Upper lobe of right lung (tissue), 1 donor: ENCODE data around the gene SLC30A5. TPM values are rescaled to one million over a fixed set of nuclear protein-coding genes. Genes with fewer than 3 reads are reported as not detected.
A peak's percentile ranks its signal among the peaks of the same experiment; 100 is the strongest.
"Not testable (repeated sequence)": the region's sequence is repeated elsewhere in the genome, so short reads cannot be mapped to it uniquely, and the experiment has no call there.

Source experiments
- ATAC-seq: fragments of 200-7000 bp; cut with Tn5 transposase; one replicate; pipeline ENCODE4 v1.9.1; 2020; ENCODE audit warnings: mild to moderate bottlenecking, moderate library complexity
- DNase-seq: peaks from one replicate; pipeline ENCODE4 v3.0.0-alpha.2; 2020
- H3K27ac ChIP-seq: fragments of 200-600 bp; one replicate; pipeline ENCODE4 v1.8.0; 2022
- H3K27me3 ChIP-seq: fragments of 200-600 bp; one replicate; pipeline ENCODE4 v1.8.0; 2022; ENCODE audit warnings: mild to moderate bottlenecking
- H3K36me3 ChIP-seq: fragments of 200-600 bp; one replicate; pipeline ENCODE4 v1.8.0; 2022
- H3K4me1 ChIP-seq: fragments of 200-600 bp; one replicate; pipeline ENCODE4 v1.8.0; 2022
- H3K4me3 ChIP-seq: fragments of 200-600 bp; one replicate; pipeline ENCODE4 v1.8.0; 2022; ENCODE audit warnings: mild to moderate bottlenecking
- H3K9me3 ChIP-seq: fragments of 200-600 bp; one replicate; pipeline ENCODE4 v1.8.0; 2022
- CTCF ChIP-seq: fragments of 200-600 bp; IDR thresholded peaks from one replicate; pipeline ENCODE4 v1.8.0; 2022; ENCODE audit warnings: antibody characterized with exemption
- intact Hi-C: fragments of 100-400 bp; cut with DNase I; formaldehyde crosslinking; loops from one replicate; pipeline ENCODE4 v1.11.0; 2022
- total RNA-seq: library from RNA; stranded (reverse); fragmentation: NEBNext Ultra II Directional; extraction: Animal tissue kit (Norgen Biotek cat#: 25700); gene quantifications from one replicate; pipeline ENCODE4 v1.2.1, GENCODE V29; 2021
- donor health status: DM: no; HTN: yes; CAD: no; lungs with severe emphysema.

SLC30A5 gene
- total RNA-seq, 1 donor from 2014 or later, result 58.1 TPM

GRCh38 chr5:69105996-69106906, 12.4 kb downstream of the SLC30A5 start:
- H3K27me3 ChIP-seq, result no peaks in the 10 kb centered on the region
- ATAC-seq, result peak; percentile 75
- no peaks in the 10 kb centered on the region for H3K4me1 ChIP-seq
- DNase-seq, result no peak
- no peak for TF ChIP-seq CTCF
- peaks cover 80% of the 10 kb centered on the region for H3K36me3 ChIP-seq
- H3K27ac ChIP-seq, result no peak overlapping the region
- no peak overlapping the region for H3K4me3 ChIP-seq
- intact Hi-C loops, result no loop called here
- no peaks in the 10 kb centered on the region for H3K9me3 ChIP-seq

- intact Hi-C loops, result not testable (repeated sequence)
- H3K36me3 ChIP-seq, result peaks cover 90% of the 10 kb centered on the region
These were observed 14.6 kb downstream of the SLC30A5 start for GRCh38 chr5:69108367-69108766.

GRCh38 chr5:69113851-69114250, 20.0 kb downstream of the SLC30A5 start:
- Histone ChIP-seq H3K27ac (no peak overlapping the region), H3K36me3 (peaks cover 95% of the 10 kb centered on the region), H3K4me3 (no peak overlapping the region), H3K27me3 (no peaks in the 10 kb centered on the region), H3K9me3 (no peaks in the 10 kb centered on the region), H3K4me1 (no peaks in the 10 kb centered on the region)
- DNase-seq (no peak), ATAC-seq (no peak)
- intact Hi-C loops, result no loop called here
- TF ChIP-seq CTCF, result no peak

More at GRCh38 chr5:69108367-69108766, 14.6 kb downstream of the SLC30A5 start:
- not testable (repeated sequence) for ATAC-seq, H3K27ac ChIP-seq, H3K4me1 ChIP-seq, H3K4me3 ChIP-seq, H3K9me3 ChIP-seq, DNase-seq, H3K27me3 ChIP-seq

- no peak for TF ChIP-seq CTCF
- Histone ChIP-seq H3K4me3 (no peak overlapping the region), H3K27me3 (no peaks in the 10 kb centered on the region), H3K27ac (no peak overlapping the region), H3K4me1 (no peaks in the 10 kb centered on the region), H3K36me3 (peaks cover 96% of the 10 kb centered on the region), H3K9me3 (no peaks in the 10 kb centered on the region)
- DNase-seq, result no peak
- ATAC-seq, result no peak
- intact Hi-C loops, result no loop called here
These were observed 21.7 kb downstream of the SLC30A5 start for GRCh38 chr5:69115526-69115925.

GRCh38 chr5:69129413-69129812, 35.6 kb downstream of the SLC30A5 start:
- no peak for DNase-seq
- TF ChIP-seq CTCF, result no peak
- H3K36me3 ChIP-seq, result peaks cover 59% of the 10 kb centered on the region
- no peak overlapping the region for H3K4me3 ChIP-seq
- no peaks in the 10 kb centered on the region for H3K9me3 ChIP-seq
- ATAC-seq, result no peak
- intact Hi-C loops, result no loop called here
- no peaks in the 10 kb centered on the region for H3K4me1 ChIP-seq
- H3K27ac ChIP-seq, result no peak overlapping the region
- H3K27me3 ChIP-seq, result no peaks in the 10 kb centered on the region

- no peak for DNase-seq
- no peak for TF ChIP-seq CTCF
- Histone ChIP-seq H3K4me3 (no peak overlapping the region), H3K9me3 (no peaks in the 10 kb centered on the region), H3K27me3 (no peaks in the 10 kb centered on the region), H3K36me3 (peaks cover 51% of the 10 kb centered on the region), H3K4me1 (no peaks in the 10 kb centered on the region), H3K27ac (no peak overlapping the region)
- intact Hi-C loops, result no loop called here
- ATAC-seq, result no peak
These were observed 36.4 kb downstream of the SLC30A5 start for GRCh38 chr5:69130241-69130640.
